Small intestine (tissue), 7 donors: ENCODE results near the gene WDSUB1. TPM values are rescaled to one million over a fixed set of nuclear protein-coding genes. Genes with fewer than 3 reads are reported as not detected.

ENCODE experiments used
- DNase-seq, 2 donors: peaks; one replicate each; pipeline versions ENCODE4 v3.0.0 to v3.0.0-alpha.2; 2013
- FAIRE-seq: peaks from 2 replicates; lab custom pipeline; 2012; peaks lifted over from hg19 to GRCh38; lab: Jason Lieb, UNC
- H3K27ac ChIP-seq, 3 donors: one replicate each; pipeline ENCODE4 v1.5.1; 2013; ENCODE audit warnings: low read length in 2 of 3, mild to moderate bottlenecking in 2 of 3, control low read depth in 1 of 3, inconsistent platforms in 1 of 3, low read depth in 1 of 3, moderate library complexity in 1 of 3
- H3K27me3 ChIP-seq, 3 donors: one replicate each; pipeline ENCODE4 v1.6.1; 2013; ENCODE audit warnings: low read length in 3 of 3, inconsistent platforms in 1 of 3; ENCODE audit not compliant: control insufficient read depth in 3 of 3, insufficient read depth in 3 of 3
- H3K36me3 ChIP-seq, 3 donors: one replicate each; pipeline ENCODE4 v1.6.1; 2013; ENCODE audit warnings: low read length in 3 of 3, inconsistent platforms in 1 of 3, low read depth in 1 of 3, mild to moderate bottlenecking in 1 of 3, moderate library complexity in 1 of 3; ENCODE audit not compliant: control insufficient read depth in 3 of 3, insufficient read depth in 2 of 3
- H3K4me1 ChIP-seq, 3 donors: one replicate each; pipeline ENCODE4 v1.6.1; 2013; ENCODE audit warnings: low read length in 2 of 3, inconsistent platforms in 1 of 3, low read depth in 1 of 3, mild to moderate bottlenecking in 1 of 3, moderate library complexity in 1 of 3; ENCODE audit not compliant: control insufficient read depth in 3 of 3, insufficient read depth in 2 of 3
- H3K4me3 ChIP-seq, 3 donors: one replicate each; pipeline ENCODE4 v1.5.1; 2013; ENCODE audit warnings: low read length in 3 of 3, control low read depth in 1 of 3, inconsistent platforms in 1 of 3, low read depth in 1 of 3, mild to moderate bottlenecking in 1 of 3, moderate library complexity in 1 of 3
- H3K9me3 ChIP-seq, 2 donors: one replicate each; pipeline ENCODE4 v1.6.1; 2013; ENCODE audit warnings: low read depth in 1 of 2, low read length in 1 of 2; ENCODE audit not compliant: control insufficient read depth in 2 of 2, insufficient read depth in 1 of 2
- WGBS, 3 donors: extraction: QIAGEN DNeasy Blood & Tissue Kit; methylation state at CpG; one replicate each; pipeline ENCODE4 v1.1.7; 2013; 5-methylcytosine and 5-hydroxymethylcytosine counted together
- polyA plus RNA-seq, 4 donors: library from polyadenylated mRNA; stranded (reverse) in 3 of 4; unstranded in 1 of 4; fragments of 200-250 nt in 3 of 4; fragments of 120-200 nt in 1 of 4; gene quantifications; one replicate each; pipeline versions ENCODE4 v1.2.1 to v1.2.3, GENCODE V29; 2013
- donor health status: healthy with polysubstance abuse.
- donor health status: control.
- donor health status: control.
- donor health status: Bipolar disorder and iron deficiency.
- donor health status: healthy.

WDSUB1 gene
- polyA plus RNA-seq, 4 donors: 7.0 to 14.6 (median 8.5) TPM

DNA sequence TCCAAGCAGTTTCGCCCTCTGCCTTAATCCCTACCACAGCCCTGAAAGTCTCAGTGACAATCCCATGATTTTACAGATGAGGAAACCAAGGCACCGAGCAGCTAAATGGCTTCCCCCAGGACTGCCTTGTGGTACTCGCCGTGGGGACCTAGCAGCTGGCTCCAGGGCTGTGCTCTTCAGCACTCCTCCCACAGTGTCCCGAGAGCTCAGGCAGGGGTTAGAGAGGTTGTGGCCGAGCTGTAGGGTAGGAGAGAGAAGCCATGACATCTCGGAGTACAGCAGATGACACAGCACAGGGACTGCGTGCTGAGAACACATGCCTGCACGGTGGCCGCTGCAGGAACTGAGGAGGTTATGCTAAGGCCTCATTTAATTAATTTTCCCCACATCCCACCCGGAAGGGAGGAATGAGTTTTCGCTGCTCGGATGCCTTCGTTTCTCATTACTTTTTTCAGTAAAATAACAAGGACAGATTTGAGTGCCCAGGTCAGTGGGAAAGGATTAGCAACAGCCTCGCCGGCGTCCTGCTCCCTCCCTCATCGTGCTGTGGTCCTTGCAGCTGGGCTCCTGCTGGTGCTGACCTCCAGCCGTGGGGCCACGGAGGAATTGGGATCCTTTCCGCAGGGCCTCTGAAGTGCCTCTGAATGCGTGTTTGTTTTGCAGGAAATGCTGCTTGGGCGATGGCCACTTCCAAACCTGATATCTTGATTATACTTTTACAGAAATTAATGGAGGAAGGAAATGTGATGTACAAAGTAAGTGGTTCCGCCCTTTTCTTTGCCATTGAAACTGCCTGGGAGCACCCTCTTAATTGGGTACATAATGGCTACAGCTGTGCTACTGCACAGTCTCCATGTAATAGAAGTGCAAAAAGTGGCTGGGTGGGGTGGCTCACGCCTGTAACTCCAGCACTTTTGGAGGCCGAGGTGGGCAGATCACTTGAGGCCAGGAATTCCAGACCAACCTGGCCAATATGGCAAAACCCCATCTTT, 61.2 kb downstream of the WDSUB1 start:
- H3K9me3 ChIP-seq: no peaks in the 10 kb centered on the region
- no peaks in the 10 kb centered on the region for H3K27me3 ChIP-seq
- 85 to 95% (median 94%) methylated on average over 26 of the region's 26 CpGs for WGBS, 3 donors
- no peak for DNase-seq
- H3K4me1 ChIP-seq: no peaks in the 10 kb centered on the region
- H3K27ac ChIP-seq: no peak overlapping the region
- H3K4me3 ChIP-seq: no peak overlapping the region
- no peak for FAIRE-seq
- peaks cover 6 to 68% (median 12%) of the 10 kb centered on the region in 3 donors for H3K36me3 ChIP-seq

DNA sequence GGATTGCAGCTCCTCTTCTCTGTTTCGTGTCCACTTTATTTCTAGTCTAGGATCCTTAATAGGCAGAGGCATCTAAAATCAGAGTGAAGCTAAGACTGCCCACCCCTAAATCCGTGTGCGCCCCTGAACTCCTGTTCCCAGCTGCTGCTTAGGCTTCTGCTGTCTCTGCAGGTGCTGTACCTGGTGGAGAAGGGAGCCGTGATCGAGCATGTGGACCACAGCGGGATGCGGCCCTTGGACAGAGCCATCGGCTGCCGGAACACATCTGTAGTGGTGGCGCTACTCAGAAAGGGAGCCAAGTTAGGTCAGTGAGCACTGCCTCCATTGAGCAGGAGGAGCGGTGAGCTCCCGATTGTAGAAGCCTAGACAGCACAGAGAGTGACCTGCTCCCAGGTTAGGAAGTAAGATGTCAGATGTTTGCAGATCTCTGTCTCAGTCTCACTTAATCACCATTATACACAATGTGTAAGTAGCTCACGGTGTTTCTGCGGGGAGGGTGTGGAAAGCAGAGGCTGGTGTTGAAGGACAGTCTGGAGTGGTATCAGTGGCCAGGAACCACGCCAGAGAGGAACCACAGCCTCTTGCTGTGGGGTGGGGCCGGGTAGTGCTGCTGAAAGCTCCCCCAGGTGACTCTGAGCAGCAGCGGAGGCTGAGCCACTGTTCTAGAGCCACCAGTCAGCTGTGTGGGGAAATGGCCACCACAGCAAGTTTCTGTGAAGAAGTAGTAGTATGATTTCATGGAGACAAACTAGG, 62.3 kb downstream of the WDSUB1 start:
- no peak overlapping the region for H3K27ac ChIP-seq
- H3K9me3 ChIP-seq: no peaks in the 10 kb centered on the region
- H3K36me3 ChIP-seq: peaks cover 8 to 63% (median 10%) of the 10 kb centered on the region in 3 donors

DNA sequence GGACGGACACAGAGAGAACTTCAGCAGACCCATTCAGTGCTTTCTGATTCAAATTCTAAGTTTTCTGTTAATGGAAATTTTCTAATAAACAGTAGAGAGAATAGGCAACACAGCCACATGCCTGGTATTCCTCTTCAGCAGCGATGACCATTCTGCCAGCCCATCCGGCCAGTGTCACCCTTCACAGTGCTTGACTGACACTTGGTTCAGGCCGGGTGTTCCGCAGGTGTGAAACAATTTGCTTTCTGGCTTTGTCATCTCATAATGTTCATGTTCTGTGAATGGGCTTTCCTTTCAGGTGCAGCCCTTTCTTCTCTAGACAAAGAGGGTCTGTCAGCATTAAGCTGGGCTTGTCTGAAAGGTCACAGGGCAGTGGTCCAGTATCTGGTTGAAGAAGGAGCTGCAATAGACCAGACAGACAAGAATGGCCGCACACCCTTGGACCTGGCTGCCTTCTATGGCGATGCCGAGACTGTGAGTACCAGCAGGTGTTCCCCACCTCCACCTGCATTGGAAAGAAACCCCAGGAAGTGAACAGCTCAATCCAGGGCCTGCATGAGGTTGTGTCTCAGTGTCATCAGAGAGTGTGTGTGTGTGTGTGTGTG, 67.0 kb downstream of the WDSUB1 start:
- H3K27ac ChIP-seq: no peak overlapping the region
- no peaks in the 10 kb centered on the region for H3K27me3 ChIP-seq
- no peak overlapping the region for H3K4me3 ChIP-seq
- FAIRE-seq (no peak), DNase-seq (no peak)
- no peaks in the 10 kb centered on the region for H3K4me1 ChIP-seq
- peaks cover 0 to 4% of the 10 kb centered on the region in 2 donors for H3K9me3 ChIP-seq
- 95 to 96% (median 95%) methylated on average over 8 of the region's 8 CpGs for WGBS, 3 donors
- H3K36me3 ChIP-seq: peaks cover 4 to 72% (median 8%) of the 10 kb centered on the region in 3 donors

More for the DNA sequence above, 62.3 kb downstream of the WDSUB1 start:
- DNase-seq (no peak), FAIRE-seq (no peak)
- Histone ChIP-seq H3K4me3 (no peak overlapping the region), H3K27me3 (no peaks in the 10 kb centered on the region), H3K4me1 (no peaks in the 10 kb centered on the region)
- WGBS, 3 donors: 90 to 94% (median 91%) methylated on average over 17 of the region's 17 CpGs

DNA sequence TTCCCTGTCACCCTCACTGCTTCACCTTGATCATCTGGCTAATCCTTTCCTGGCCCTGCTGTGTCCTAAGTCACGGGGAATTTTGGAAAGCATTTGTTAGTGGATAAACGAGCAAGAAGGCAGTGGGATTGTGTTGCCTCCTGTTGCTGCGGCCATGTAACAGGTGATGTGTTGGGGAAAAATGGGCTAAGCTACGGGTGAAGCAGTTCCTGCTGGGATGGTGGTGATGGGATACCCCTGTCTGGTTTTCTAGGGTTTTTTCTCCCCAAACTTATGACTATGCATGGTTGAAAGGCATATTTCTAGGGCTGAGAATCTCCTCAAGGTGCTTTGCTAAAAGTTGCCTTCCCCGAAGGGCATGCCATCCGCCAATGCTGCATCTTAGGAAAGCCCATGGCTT, 68.1 kb downstream of the WDSUB1 start:
- Histone ChIP-seq H3K27ac (no peak overlapping the region), H3K9me3 (peaks cover 0 to 4% of the 10 kb centered on the region in 2 donors), H3K4me1 (no peaks in the 10 kb centered on the region), H3K4me3 (no peak overlapping the region), H3K27me3 (no peaks in the 10 kb centered on the region), H3K36me3 (peaks cover 2 to 66% (median 4%) of the 10 kb centered on the region in 3 donors)
- WGBS, 3 donors: 88 to 93% (median 92%) methylated on average over 6 of the region's 6 CpGs
- FAIRE-seq (no peak), DNase-seq (no peak)

DNA sequence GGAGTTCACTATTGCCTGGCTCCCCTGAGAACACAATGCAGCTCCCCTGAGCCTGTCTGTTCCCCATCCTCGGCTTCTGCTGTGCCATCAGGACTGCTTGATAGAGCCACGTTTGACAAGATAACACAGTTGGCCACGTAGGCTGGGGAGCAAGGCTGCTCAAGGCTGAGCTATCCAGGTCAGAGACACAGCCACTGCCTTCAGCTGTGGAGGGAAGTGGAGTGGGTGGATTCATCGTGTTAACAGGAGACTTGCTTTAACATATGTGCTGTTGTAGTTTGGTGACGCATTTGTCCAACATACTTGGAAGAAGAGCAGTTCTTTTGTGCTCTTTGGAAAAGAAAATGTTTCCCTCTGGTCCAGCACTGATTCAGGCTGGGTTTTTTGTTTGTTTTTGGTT, 68.8 kb downstream of the WDSUB1 start:
- Histone ChIP-seq H3K4me1 (no peaks in the 10 kb centered on the region), H3K36me3 (peaks cover 2 to 63% (median 4%) of the 10 kb centered on the region in 3 donors), H3K4me3 (no peak overlapping the region), H3K27ac (no peak overlapping the region), H3K27me3 (no peaks in the 10 kb centered on the region), H3K9me3 (peaks cover 0 to 4% of the 10 kb centered on the region in 2 donors)
- DNase-seq: no peak
- no peak for FAIRE-seq
- 84 to 85% (median 84%) methylated on average over 5 of the region's 5 CpGs for WGBS, 3 donors

DNA sequence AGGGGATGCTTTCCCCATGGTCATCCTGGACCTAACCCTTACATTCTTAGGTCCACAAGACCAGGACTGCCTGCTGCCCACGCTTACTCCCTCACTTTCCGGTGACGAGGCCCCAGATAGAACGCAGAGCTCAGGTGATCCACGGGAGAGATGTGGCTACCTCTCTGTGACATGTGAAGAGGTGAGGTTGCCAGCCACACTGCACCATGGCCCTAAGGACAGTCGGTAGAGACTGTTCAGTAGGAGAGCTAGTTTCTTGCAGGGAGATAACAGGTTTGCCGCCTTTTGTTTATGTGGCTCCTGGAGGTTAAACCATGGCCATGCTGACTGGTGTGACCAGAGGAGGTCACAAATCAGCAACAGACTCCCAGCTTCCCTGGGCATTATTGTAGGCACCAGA, 71.4 kb downstream of the WDSUB1 start:
- 93 to 95% (median 95%) methylated on average over 7 of the region's 7 CpGs for WGBS, 3 donors
- H3K27ac ChIP-seq: no peak overlapping the region
- no peaks in the 10 kb centered on the region for H3K27me3 ChIP-seq
- FAIRE-seq (no peak), DNase-seq (no peak)
- peaks cover 2 to 55% (median 3%) of the 10 kb centered on the region in 3 donors for H3K36me3 ChIP-seq
- H3K4me3 ChIP-seq: no peak overlapping the region
- peaks cover 0 to 4% of the 10 kb centered on the region in 2 donors for H3K9me3 ChIP-seq
- no peaks in the 10 kb centered on the region for H3K4me1 ChIP-seq

DNA sequence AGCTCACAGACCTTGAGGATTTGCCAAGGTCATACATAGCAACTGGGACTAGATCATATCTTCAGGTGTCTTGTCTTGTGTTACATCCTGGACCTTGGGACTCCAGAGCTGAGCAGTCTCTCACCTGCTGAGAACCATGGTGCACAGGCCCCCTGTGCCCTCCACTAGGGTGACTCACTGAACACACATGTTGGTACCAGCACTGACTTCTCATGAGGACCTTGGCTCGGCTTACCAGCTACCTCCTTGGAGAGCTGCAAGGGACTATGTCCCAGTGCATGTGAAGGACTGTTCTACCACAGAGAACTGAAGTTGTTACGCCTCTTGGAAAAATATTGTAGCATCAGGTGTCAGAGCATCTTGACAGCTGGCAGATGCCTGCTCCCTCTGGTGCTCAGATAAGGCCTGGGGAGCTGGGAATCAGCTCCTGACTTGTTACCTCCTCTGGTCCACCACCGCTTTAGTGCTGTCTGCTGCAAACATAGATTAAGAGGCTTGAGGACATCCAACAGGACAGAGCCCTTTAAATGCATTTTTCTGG, 72.1 kb downstream of the WDSUB1 start:
- Histone ChIP-seq H3K36me3 (peaks cover 1 to 57% (median 3%) of the 10 kb centered on the region in 3 donors), H3K4me3 (no peak overlapping the region), H3K27me3 (no peaks in the 10 kb centered on the region), H3K9me3 (peaks cover 0 to 4% of the 10 kb centered on the region in 2 donors), H3K27ac (no peak overlapping the region), H3K4me1 (no peaks in the 10 kb centered on the region)
- FAIRE-seq (no peak), DNase-seq (no peak)
- 93 to 96% (median 95%) methylated on average over 3 of the region's 3 CpGs for WGBS, 3 donors

DNA sequence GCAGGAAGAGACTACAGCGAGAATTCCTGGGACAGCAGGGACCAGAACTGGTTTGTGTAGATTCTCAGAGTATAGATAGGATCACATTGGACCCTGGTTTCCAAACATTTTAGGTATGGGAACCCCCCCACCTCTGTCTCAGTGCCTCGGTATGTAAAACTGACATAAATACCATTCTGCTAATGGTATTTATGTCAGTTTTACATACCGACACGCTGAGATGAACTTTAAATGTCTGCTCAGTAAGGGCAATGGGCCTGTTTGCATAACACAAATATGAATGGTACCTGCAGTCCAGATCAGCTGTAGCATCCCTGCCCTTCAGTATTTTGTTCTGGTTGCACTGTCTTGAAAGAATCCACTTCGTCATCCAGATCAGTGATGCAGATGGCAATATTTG, 73.2 kb downstream of the WDSUB1 start:
- Histone ChIP-seq H3K27me3 (no peaks in the 10 kb centered on the region), H3K27ac (no peak overlapping the region), H3K36me3 (peaks cover 0 to 56% (median 0%) of the 10 kb centered on the region in 3 donors), H3K4me3 (no peak overlapping the region), H3K9me3 (peaks cover 0 to 4% of the 10 kb centered on the region in 2 donors), H3K4me1 (no peaks in the 10 kb centered on the region)
- WGBS, 3 donors: 89 to 95% (median 91%) methylated on average over 5 of the region's 5 CpGs
- DNase-seq: no peak
- FAIRE-seq: no peak
